ENCODE measurements around the gene KIT. TPM values are rescaled to one million over a fixed set of nuclear protein-coding genes. Genes with fewer than 3 reads are reported as not detected.

The KIT gene
- total RNA-seq, 5 donors from 2014 or later (not counting 1 experiment from before 2014, with no cell fraction given), result 0.98 to 6.6 (median 3.6) TPM

DNA sequence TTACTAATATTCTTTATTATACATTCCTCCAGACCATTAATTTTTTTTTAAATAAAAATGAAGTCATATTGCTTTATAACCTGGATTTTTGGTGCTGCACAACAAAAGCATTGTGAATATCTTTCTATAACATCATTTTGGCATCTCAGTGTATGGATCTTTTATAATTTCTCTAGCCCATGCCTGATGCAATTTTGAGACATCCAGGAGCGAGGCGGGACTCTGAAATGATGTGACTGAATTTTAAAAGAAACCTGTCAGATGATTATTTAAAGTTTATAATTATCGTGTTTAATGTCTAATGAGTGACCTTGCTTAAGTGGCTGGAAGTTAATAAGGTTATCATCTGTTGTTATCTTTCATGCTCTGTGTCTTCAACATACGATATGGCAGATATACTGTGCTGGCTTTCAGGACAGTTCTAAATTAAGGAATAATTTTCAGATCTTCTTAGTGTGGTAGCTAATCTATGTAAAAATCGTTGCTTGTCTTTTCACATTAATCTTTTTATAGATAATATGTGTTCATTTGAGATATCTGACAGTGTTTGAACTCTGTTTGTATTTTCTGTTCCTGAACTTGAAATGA lies 58.8 kb downstream of the KIT start:
- WGBS (ENCODE audit: insufficient coverage), result no CpG with 5 or more reads among the region's 5 CpGs
- ATAC-seq (replicated peaks in 1 of 4), result no peak
- no peaks in the 10 kb centered on the region for H3K4me1 Mint-ChIP-seq

DNA sequence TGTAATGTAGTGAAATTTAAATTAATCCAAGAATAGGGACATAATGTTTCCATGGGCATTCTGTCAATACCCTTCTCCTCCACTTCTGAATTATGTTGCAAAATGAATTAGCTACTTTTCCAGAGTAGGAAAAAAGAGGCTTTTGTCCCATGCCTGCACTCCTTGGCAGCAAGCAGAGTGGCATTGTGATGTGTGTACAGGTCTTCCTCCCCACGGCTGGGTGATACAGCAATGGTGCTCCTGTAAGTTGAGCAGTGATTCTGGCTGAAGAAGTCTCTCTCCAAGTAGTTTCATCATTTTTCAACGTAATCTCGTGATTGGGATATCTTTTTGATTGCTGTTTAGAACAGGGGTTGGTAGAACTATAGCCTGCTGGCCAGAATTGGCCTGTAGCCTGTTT lies 59.9 kb downstream of the KIT start:
- ChIA-PET CTCF (interaction anchor here in 1 of 2 donors (0.6 kb wide), 1 partner anchor 1566 kb away, joined by 3 read pairs; no protein-coding TSS in a partner anchor), POLR2A (no interaction called here)
- DNase-seq, result no peak
- no peak overlapping the region for H3K27ac Mint-ChIP-seq
- H3K4me3 Mint-ChIP-seq, result no peak overlapping the region
- no peak overlapping the region for H3K27ac ChIP-seq (ENCODE audit: low read length)
- no peaks in the 10 kb centered on the region for H3K4me1 ChIP-seq (ENCODE audit: control insufficient read depth in 1 of 2, extremely low read depth in 1 of 2, insufficient read depth in 2 of 2, low read length in 2 of 2)
- no peaks in the 10 kb centered on the region for H3K27me3 ChIP-seq (replicated peaks in 1 of 2; ENCODE audit: control insufficient read depth in 2 of 2, extremely low read depth in 1 of 2, insufficient read depth in 2 of 2, low read length in 1 of 2)
- H3K9me3 ChIP-seq, result no peaks in the 10 kb centered on the region
- H3K36me3 Mint-ChIP-seq, result no peaks in the 10 kb centered on the region
- no peaks in the 10 kb centered on the region for H3K36me3 ChIP-seq (ENCODE audit: control insufficient read depth in 2 of 2, extremely low read depth in 1 of 2, insufficient read depth in 1 of 2, low read length in 1 of 2)
- 63% methylated on average over 1 of the region's 3 CpGs for WGBS (ENCODE audit: insufficient coverage)
- no peak overlapping the region for H3K4me3 ChIP-seq (ENCODE audit: control insufficient read depth in 1 of 2, extremely low read depth in 1 of 2, low read length in 1 of 2)
- H3K9me3 Mint-ChIP-seq, result no peaks in the 10 kb centered on the region
- ATAC-seq (replicated peaks in 1 of 4), result no peak
- no peaks in the 10 kb centered on the region for H3K4me1 Mint-ChIP-seq
- no peaks in the 10 kb centered on the region for H3K27me3 Mint-ChIP-seq

More for the DNA sequence above, 58.8 kb downstream of the KIT start:
- ChIA-PET CTCF (no interaction called here), POLR2A (no interaction called here)
- no peak for DNase-seq
- Mint-ChIP-seq H3K36me3 (no peaks in the 10 kb centered on the region), H3K27ac (no peak overlapping the region), H3K9me3 (no peaks in the 10 kb centered on the region), H3K27me3 (no peaks in the 10 kb centered on the region), H3K4me3 (no peak overlapping the region)
- H3K27me3 ChIP-seq (replicated peaks in 1 of 2; ENCODE audit: control insufficient read depth in 2 of 2, extremely low read depth in 1 of 2, insufficient read depth in 2 of 2, low read length in 1 of 2), result no peaks in the 10 kb centered on the region
- H3K36me3 ChIP-seq (ENCODE audit: control insufficient read depth in 2 of 2, extremely low read depth in 1 of 2, insufficient read depth in 1 of 2, low read length in 1 of 2), result no peaks in the 10 kb centered on the region
- no peak overlapping the region for H3K27ac ChIP-seq (ENCODE audit: low read length)
- no peaks in the 10 kb centered on the region for H3K9me3 ChIP-seq
- no peaks in the 10 kb centered on the region for H3K4me1 ChIP-seq (ENCODE audit: control insufficient read depth in 1 of 2, extremely low read depth in 1 of 2, insufficient read depth in 2 of 2, low read length in 2 of 2)
- H3K4me3 ChIP-seq (ENCODE audit: control insufficient read depth in 1 of 2, extremely low read depth in 1 of 2, low read length in 1 of 2), result no peak overlapping the region

- H3K9me3 ChIP-seq, result no peaks in the 10 kb centered on the region
- H3K4me1 ChIP-seq (ENCODE audit: control insufficient read depth in 1 of 2, extremely low read depth in 1 of 2, insufficient read depth in 2 of 2, low read length in 2 of 2), result no peaks in the 10 kb centered on the region
- DNase-seq (no peak), ATAC-seq (replicated peaks in 1 of 4) (no peak)
- H3K27me3 Mint-ChIP-seq, result no peaks in the 10 kb centered on the region
- H3K27me3 ChIP-seq (replicated peaks in 1 of 2; ENCODE audit: control insufficient read depth in 2 of 2, extremely low read depth in 1 of 2, insufficient read depth in 2 of 2, low read length in 1 of 2), result no peaks in the 10 kb centered on the region
- no CpG with 5 or more reads among the region's 3 CpGs for WGBS (ENCODE audit: insufficient coverage)
- no peaks in the 10 kb centered on the region for H3K36me3 Mint-ChIP-seq
- no peaks in the 10 kb centered on the region for H3K36me3 ChIP-seq (ENCODE audit: control insufficient read depth in 2 of 2, extremely low read depth in 1 of 2, insufficient read depth in 1 of 2, low read length in 1 of 2)
- no peaks in the 10 kb centered on the region for H3K4me1 Mint-ChIP-seq
- H3K27ac Mint-ChIP-seq, result no peak overlapping the region
- CTCF ChIA-PET, result no interaction called here
- POLR2A ChIA-PET, result no interaction called here
- H3K4me3 Mint-ChIP-seq, result no peak overlapping the region
- no peak overlapping the region for H3K27ac ChIP-seq (ENCODE audit: low read length)
- H3K4me3 ChIP-seq (ENCODE audit: control insufficient read depth in 1 of 2, extremely low read depth in 1 of 2, low read length in 1 of 2), result no peak overlapping the region
- H3K9me3 Mint-ChIP-seq, result no peaks in the 10 kb centered on the region
These were observed 61.6 kb downstream of the KIT start for GRCh38 chr4:54719378-54719777.

DNA sequence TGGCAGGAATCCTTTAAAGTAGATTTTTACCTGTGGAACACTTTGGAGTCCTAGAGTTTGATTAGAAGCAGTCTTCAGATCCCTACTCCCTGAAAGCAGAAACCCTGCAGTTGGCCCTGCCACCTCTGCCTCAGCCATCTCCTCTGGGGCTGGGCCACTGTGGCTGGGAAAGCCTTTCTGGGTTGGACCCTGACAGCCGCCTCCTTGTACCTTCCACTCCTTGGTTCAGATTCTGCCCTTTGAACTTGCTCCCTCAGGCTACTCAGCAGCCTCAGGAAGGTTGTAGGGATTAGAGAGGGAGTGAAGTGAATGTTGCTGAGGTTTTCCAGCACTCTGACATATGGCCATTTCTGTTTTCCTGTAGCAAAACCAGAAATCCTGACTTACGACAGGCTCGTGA lies 65.5 kb downstream of the KIT start:
- POLR2A ChIA-PET, result no interaction called here
- Mint-ChIP-seq H3K4me1 (no peaks in the 10 kb centered on the region), H3K36me3 (no peaks in the 10 kb centered on the region), H3K4me3 (no peak overlapping the region), H3K27ac (no peak overlapping the region), H3K27me3 (no peaks in the 10 kb centered on the region), H3K9me3 (no peaks in the 10 kb centered on the region)
- Histone ChIP-seq H3K36me3 (ENCODE audit: control insufficient read depth in 2 of 2, extremely low read depth in 1 of 2, insufficient read depth in 1 of 2, low read length in 1 of 2) (no peaks in the 10 kb centered on the region), H3K27ac (ENCODE audit: low read length) (no peak overlapping the region), H3K27me3 (replicated peaks in 1 of 2; ENCODE audit: control insufficient read depth in 2 of 2, extremely low read depth in 1 of 2, insufficient read depth in 2 of 2, low read length in 1 of 2) (no peaks in the 10 kb centered on the region), H3K9me3 (no peaks in the 10 kb centered on the region), H3K4me3 (ENCODE audit: control insufficient read depth in 1 of 2, extremely low read depth in 1 of 2, low read length in 1 of 2) (no peak overlapping the region), H3K4me1 (ENCODE audit: control insufficient read depth in 1 of 2, extremely low read depth in 1 of 2, insufficient read depth in 2 of 2, low read length in 2 of 2) (no peaks in the 10 kb centered on the region)
- CTCF ChIA-PET, result no interaction called here
- 95% methylated on average over 3 of the region's 3 CpGs for WGBS (ENCODE audit: insufficient coverage)
- DNase-seq, result no peak
- ATAC-seq (replicated peaks in 1 of 4), result no peak

GRCh38 chr4:54723820-54724219 lies 66.1 kb downstream of the KIT start:
- Mint-ChIP-seq H3K4me1 (no peaks in the 10 kb centered on the region), H3K4me3 (no peak overlapping the region), H3K9me3 (no peaks in the 10 kb centered on the region), H3K27me3 (no peaks in the 10 kb centered on the region), H3K36me3 (no peaks in the 10 kb centered on the region), H3K27ac (no peak overlapping the region)
- POLR2A ChIA-PET, result no interaction called here
- Histone ChIP-seq H3K4me1 (ENCODE audit: control insufficient read depth in 1 of 2, extremely low read depth in 1 of 2, insufficient read depth in 2 of 2, low read length in 2 of 2) (no peaks in the 10 kb centered on the region), H3K9me3 (no peaks in the 10 kb centered on the region), H3K27ac (ENCODE audit: low read length) (no peak overlapping the region), H3K4me3 (ENCODE audit: control insufficient read depth in 1 of 2, extremely low read depth in 1 of 2, low read length in 1 of 2) (no peak overlapping the region), H3K27me3 (replicated peaks in 1 of 2; ENCODE audit: control insufficient read depth in 2 of 2, extremely low read depth in 1 of 2, insufficient read depth in 2 of 2, low read length in 1 of 2) (no peaks in the 10 kb centered on the region), H3K36me3 (ENCODE audit: control insufficient read depth in 2 of 2, extremely low read depth in 1 of 2, insufficient read depth in 1 of 2, low read length in 1 of 2) (no peaks in the 10 kb centered on the region)
- WGBS (ENCODE audit: insufficient coverage), result 100% methylated on average over 2 of the region's 3 CpGs
- no peak for ATAC-seq (replicated peaks in 1 of 4)
- CTCF ChIA-PET, result no interaction called here
- DNase-seq, result no peak

DNA sequence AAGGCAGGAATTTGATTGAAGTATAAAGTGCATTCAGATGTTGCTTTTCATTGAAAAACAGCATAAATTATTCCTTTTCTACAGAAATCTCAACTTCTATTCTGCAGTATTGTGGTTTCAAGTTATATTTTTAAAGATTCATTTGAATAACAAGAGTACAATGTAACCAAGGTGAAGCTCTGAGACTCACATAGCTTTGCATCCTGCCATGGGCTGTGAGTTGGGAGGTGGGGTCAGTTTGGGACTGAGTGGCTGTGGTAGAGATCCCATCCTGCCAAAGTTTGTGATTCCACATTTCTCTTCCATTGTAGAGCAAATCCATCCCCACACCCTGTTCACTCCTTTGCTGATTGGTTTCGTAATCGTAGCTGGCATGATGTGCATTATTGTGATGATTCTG lies 69.2 kb downstream of the KIT start:
- CTCF ChIA-PET, result interaction anchor here in 1 of 2 donors (0.5 kb wide), 1 partner anchor 124 kb away, joined by 4 read pairs; no protein-coding TSS in a partner anchor
- no peaks in the 10 kb centered on the region for H3K4me1 Mint-ChIP-seq
- H3K36me3 Mint-ChIP-seq, result no peaks in the 10 kb centered on the region
- no CpG with 5 or more reads among the region's 2 CpGs for WGBS (ENCODE audit: insufficient coverage)
- no peak overlapping the region for H3K4me3 Mint-ChIP-seq
- H3K27ac Mint-ChIP-seq, result no peak overlapping the region
- no peak overlapping the region for H3K27ac ChIP-seq (ENCODE audit: low read length)
- H3K4me3 ChIP-seq (ENCODE audit: control insufficient read depth in 1 of 2, extremely low read depth in 1 of 2, low read length in 1 of 2), result no peak overlapping the region
- ATAC-seq (replicated peaks in 1 of 4) (no peak), DNase-seq (no peak)
- H3K36me3 ChIP-seq (ENCODE audit: control insufficient read depth in 2 of 2, extremely low read depth in 1 of 2, insufficient read depth in 1 of 2, low read length in 1 of 2), result no peaks in the 10 kb centered on the region
- no peaks in the 10 kb centered on the region for H3K27me3 Mint-ChIP-seq
- H3K9me3 ChIP-seq, result no peaks in the 10 kb centered on the region
- H3K4me1 ChIP-seq (ENCODE audit: control insufficient read depth in 1 of 2, extremely low read depth in 1 of 2, insufficient read depth in 2 of 2, low read length in 2 of 2), result no peaks in the 10 kb centered on the region
- H3K27me3 ChIP-seq (replicated peaks in 1 of 2; ENCODE audit: control insufficient read depth in 2 of 2, extremely low read depth in 1 of 2, insufficient read depth in 2 of 2, low read length in 1 of 2), result no peaks in the 10 kb centered on the region
- H3K9me3 Mint-ChIP-seq, result no peaks in the 10 kb centered on the region
- POLR2A ChIA-PET, result no interaction called here

DNA sequence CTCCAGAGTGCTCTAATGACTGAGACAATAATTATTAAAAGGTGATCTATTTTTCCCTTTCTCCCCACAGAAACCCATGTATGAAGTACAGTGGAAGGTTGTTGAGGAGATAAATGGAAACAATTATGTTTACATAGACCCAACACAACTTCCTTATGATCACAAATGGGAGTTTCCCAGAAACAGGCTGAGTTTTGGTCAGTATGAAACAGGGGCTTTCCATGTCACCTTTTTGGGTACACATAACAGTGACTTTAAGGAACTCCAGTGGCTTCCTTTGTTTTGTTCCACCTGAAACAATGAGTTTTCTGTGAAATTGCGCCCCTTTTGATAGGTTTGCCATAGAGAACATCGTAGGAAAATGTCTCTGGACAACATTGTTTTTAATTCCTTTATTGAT lies 69.6 kb downstream of the KIT start:
- Mint-ChIP-seq H3K36me3 (no peaks in the 10 kb centered on the region), H3K4me3 (no peak overlapping the region), H3K27ac (no peak overlapping the region), H3K4me1 (no peaks in the 10 kb centered on the region), H3K27me3 (no peaks in the 10 kb centered on the region), H3K9me3 (no peaks in the 10 kb centered on the region)
- H3K9me3 ChIP-seq, result no peaks in the 10 kb centered on the region
- DNase-seq (no peak), ATAC-seq (replicated peaks in 1 of 4) (no peak)
- H3K27me3 ChIP-seq (replicated peaks in 1 of 2; ENCODE audit: control insufficient read depth in 2 of 2, extremely low read depth in 1 of 2, insufficient read depth in 2 of 2, low read length in 1 of 2), result no peaks in the 10 kb centered on the region
- POLR2A ChIA-PET, result no interaction called here
- no CpG with 5 or more reads among the region's 2 CpGs for WGBS (ENCODE audit: insufficient coverage)
- no peaks in the 10 kb centered on the region for H3K36me3 ChIP-seq (ENCODE audit: control insufficient read depth in 2 of 2, extremely low read depth in 1 of 2, insufficient read depth in 1 of 2, low read length in 1 of 2)
- CTCF ChIA-PET, result no interaction called here
- H3K27ac ChIP-seq (ENCODE audit: low read length), result no peak overlapping the region
- no peaks in the 10 kb centered on the region for H3K4me1 ChIP-seq (ENCODE audit: control insufficient read depth in 1 of 2, extremely low read depth in 1 of 2, insufficient read depth in 2 of 2, low read length in 2 of 2)
- H3K4me3 ChIP-seq (ENCODE audit: control insufficient read depth in 1 of 2, extremely low read depth in 1 of 2, low read length in 1 of 2), result no peak overlapping the region

All from T-cell (primary cell).